RWPE1 (cell line): ENCODE results near the gene INSIG2.

Experiments
- CTCF ChIA-PET: fragments of 350-600 bp; sonication (Branson Sonifier 250); formaldehyde crosslinking; extraction: SDS; loops from one replicate; lab custom pipeline; 2021; lab: Yijun Ruan, JAX
- POLR2A ChIA-PET: fragments of 400-600 bp; formaldehyde crosslinking; extraction: SDS; loops from one replicate; lab custom pipeline; 2020; ENCODE audit warnings: antibody characterized with exemption; ENCODE audit not compliant: low non-redundant PET; lab: Yijun Ruan, JAX
- DNase-seq: peaks from one replicate; pipeline ENCODE4 v3.0.0; 2012; ENCODE audit warnings: low spot score
- H3K27ac ChIP-seq: fragments of 450-650 bp; 2 replicates; pipeline ENCODE4 v1.5.1; 2017
- CTCF ChIP-seq: fragments of 450-650 bp; conservative IDR thresholded peaks from 2 replicates; pipeline ENCODE4 v1.5.1; 2017; ENCODE audit warnings: low read depth, mild to moderate bottlenecking

INSIG2 gene

DNA sequence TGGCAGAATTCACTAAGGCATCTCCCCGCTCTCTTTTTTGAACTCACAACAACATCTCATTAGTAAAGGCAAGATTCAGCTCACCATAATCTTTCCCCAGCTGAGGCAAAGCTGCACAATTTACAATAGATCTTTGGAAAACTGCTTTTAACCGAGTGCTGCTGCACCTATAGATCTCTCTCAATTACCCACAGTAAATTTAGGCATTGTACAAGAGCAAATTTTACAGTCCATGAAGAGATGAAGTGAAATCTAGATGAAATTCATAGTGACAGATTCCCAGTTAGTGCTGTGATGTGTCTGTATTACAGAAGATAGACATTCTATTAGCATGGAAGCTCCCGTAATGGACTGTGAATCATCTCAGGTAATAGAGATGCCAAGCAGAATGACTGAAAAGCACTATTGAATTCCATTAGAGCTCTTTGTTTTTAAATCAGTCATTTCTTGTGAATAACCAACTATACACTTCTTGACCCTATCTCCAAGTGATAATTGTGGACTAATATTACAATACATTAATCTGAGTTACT is 36.4 kb upstream of the INSIG2 start:
- CTCF ChIA-PET = interaction anchor here (0.6 to 1.1 kb wide), 5 partner anchors 19 to 273 kb away, joined by 3 to 6 read pairs (median 3); no protein-coding TSS in a partner anchor

DNA sequence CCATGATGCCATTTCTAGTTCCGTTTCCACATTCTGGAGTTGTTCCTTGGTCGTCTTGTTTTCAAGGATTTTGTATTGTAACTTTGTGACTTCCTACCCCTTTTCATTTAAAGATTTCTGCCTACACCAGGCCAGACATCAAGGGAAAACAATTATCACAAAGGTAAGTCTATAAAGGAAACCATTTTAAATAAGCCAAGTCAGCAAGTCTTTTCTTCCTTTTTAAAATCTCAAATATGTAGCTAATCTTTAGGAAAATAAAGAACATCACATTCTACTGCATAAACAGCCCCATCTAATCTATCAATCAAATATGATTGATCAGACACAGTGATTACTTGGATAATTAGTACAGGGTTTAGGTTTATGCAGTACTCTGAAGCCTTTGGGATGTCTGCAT is 35.8 kb upstream of the INSIG2 start:
- no peak overlapping the region for H3K27ac ChIP-seq
- POLR2A ChIA-PET = no interaction called here
- DNase-seq = no peak
- CTCF ChIA-PET = no interaction called here
- TF ChIP-seq CTCF = no peak

More for the DNA sequence above, 36.4 kb upstream of the INSIG2 start:
- no peak overlapping the region for H3K27ac ChIP-seq
- TF ChIP-seq CTCF = no peak
- no peak for DNase-seq
- POLR2A ChIA-PET = no interaction called here

GRCh38 chr2:118053681-118054080 is 34.6 kb upstream of the INSIG2 start:
- no peak for TF ChIP-seq CTCF
- CTCF ChIA-PET = interaction anchor here (0.6 kb wide), 1 partner anchor 812 kb away, joined by 3 read pairs; no protein-coding TSS in a partner anchor
- DNase-seq = no peak
- H3K27ac ChIP-seq = no peak overlapping the region
- POLR2A ChIA-PET = no interaction called here

- POLR2A ChIA-PET = no interaction called here
- TF ChIP-seq CTCF = no peak
- H3K27ac ChIP-seq = no peak overlapping the region
Observed at GRCh38 chr2:118054213-118055008, 33.9 kb upstream of the INSIG2 start.

GRCh38 chr2:118055512-118056164 is 32.6 kb upstream of the INSIG2 start:
- CTCF ChIA-PET = interaction anchor here (1.9 kb wide), 1 partner anchor 9 kb away, joined by 4 read pairs; no protein-coding TSS in a partner anchor
- POLR2A ChIA-PET = no interaction called here
- no peak for DNase-seq
- TF ChIP-seq CTCF = no peak
- no peak overlapping the region for H3K27ac ChIP-seq

More at GRCh38 chr2:118054213-118055008, 33.9 kb upstream of the INSIG2 start:
- no peak for DNase-seq
- CTCF ChIA-PET = interaction anchor here (1.1 to 1.9 kb wide), 2 partner anchors 8 to 12 kb away, joined by 4 read pairs; no protein-coding TSS in a partner anchor

DNA sequence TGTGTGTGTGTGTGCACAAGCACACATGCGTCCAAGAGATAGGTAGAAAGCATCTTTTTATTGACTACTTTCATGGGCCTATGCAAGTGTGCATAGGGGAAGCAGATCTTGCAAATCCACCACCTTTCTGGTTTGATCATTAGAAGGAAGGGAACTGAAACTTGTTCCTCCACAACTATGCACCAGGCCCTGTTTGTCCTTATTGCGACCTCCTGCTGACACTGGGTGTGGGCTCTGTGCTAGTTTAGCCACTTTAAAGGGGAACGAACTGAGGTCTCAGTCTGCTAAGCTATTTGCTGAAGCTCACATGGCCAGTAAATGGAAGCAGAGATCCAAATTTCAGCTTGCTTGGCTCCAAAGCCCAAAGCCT is 32.1 kb upstream of the INSIG2 start:
- no peak for TF ChIP-seq CTCF
- no peak for DNase-seq
- ChIA-PET POLR2A (no interaction called here), CTCF (no interaction called here)
- H3K27ac ChIP-seq = no peak overlapping the region
